HL-60 (cell line): ENCODE measurements around the gene FARS2.
"Not testable (repeated sequence)": the region's sequence is repeated elsewhere in the genome, so short reads cannot be mapped to it uniquely, and the experiment has no call there.

Source experiments
- DNase-seq, 2 experiments: peaks; one replicate each; pipeline ENCODE4 v3.0.0-alpha.2; 2010 to 2020; ENCODE audit warnings: low read depth in 1 of 2, low spot score in 1 of 2
- H3K27ac ChIP-seq: fragments of 250-450 bp; sonication (Bioruptor Pico); replicated peaks from 2 replicates; pipeline ENCODE4 v1.5.1; 2020; ENCODE audit warnings: mild to moderate bottlenecking, moderate library complexity
- H3K27me3 ChIP-seq: fragments of 250-450 bp; sonication (Bioruptor Pico); 2 replicates; pipeline ENCODE4 v1.5.1; 2021; ENCODE audit warnings: mild to moderate bottlenecking, moderate library complexity; ENCODE audit not compliant: insufficient read depth, poor library complexity, severe bottlenecking
- H3K4me3 ChIP-seq: replicated peaks from 2 replicates; pipeline ENCODE4 v1.5.1; 2011; ENCODE audit warnings: mild to moderate bottlenecking, control low read depth, low read length; ENCODE audit not compliant: insufficient read depth
- CTCF ChIP-seq: IDR thresholded peaks from one replicate; pipeline ENCODE4 v1.5.1; 2011; ENCODE audit warnings: low read length, control low read depth, inconsistent platforms; ENCODE audit not compliant: insufficient read depth
- GABPA ChIP-seq: IDR thresholded peaks from 2 replicates; pipeline ENCODE4 v1.6.1; 2012; ENCODE audit warnings: low read depth
- POLR2AphosphoS5 ChIP-seq: IDR thresholded peaks from 2 replicates; pipeline ENCODE4 v1.6.1; 2012; ENCODE audit warnings: low read depth
- SPI1 ChIP-seq: IDR thresholded peaks from 2 replicates; pipeline ENCODE4 v1.6.1; 2012; ENCODE audit warnings: low read depth, mild to moderate bottlenecking, borderline replicate concordance
- TF ChIP-seq, protein P1 (sequence below): IDR thresholded peaks from 2 replicates; pipeline ENCODE4 v1.6.1; 2012; ENCODE audit warnings: low read depth; ENCODE audit not compliant: insufficient replicate concordance

The FARS2 gene

DNA sequence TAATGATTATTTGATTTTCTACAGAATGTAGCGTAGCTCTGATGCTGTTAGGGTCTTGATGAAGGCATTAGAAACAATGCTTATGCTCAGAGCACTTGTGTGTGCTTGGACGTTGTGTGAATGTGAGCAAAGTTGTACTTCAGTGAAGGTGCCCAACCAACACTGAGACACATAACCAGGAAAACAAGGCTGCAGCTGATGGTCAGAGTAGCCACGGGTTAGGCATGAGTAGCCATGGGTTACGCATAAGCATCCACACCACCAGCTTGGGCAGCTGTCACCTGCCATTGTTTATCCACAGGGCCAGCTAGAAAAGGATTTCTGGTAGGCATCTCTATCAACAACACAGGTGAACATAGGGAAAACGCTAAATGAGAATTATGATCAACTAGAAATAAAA, 418.8 kb downstream of the FARS2 start:
- TF ChIP-seq CTCF (no peak), GABPA (no peak), POLR2AphosphoS5 (no peak), SPI1 (no peak)
- TF ChIP-seq, protein P1, sequence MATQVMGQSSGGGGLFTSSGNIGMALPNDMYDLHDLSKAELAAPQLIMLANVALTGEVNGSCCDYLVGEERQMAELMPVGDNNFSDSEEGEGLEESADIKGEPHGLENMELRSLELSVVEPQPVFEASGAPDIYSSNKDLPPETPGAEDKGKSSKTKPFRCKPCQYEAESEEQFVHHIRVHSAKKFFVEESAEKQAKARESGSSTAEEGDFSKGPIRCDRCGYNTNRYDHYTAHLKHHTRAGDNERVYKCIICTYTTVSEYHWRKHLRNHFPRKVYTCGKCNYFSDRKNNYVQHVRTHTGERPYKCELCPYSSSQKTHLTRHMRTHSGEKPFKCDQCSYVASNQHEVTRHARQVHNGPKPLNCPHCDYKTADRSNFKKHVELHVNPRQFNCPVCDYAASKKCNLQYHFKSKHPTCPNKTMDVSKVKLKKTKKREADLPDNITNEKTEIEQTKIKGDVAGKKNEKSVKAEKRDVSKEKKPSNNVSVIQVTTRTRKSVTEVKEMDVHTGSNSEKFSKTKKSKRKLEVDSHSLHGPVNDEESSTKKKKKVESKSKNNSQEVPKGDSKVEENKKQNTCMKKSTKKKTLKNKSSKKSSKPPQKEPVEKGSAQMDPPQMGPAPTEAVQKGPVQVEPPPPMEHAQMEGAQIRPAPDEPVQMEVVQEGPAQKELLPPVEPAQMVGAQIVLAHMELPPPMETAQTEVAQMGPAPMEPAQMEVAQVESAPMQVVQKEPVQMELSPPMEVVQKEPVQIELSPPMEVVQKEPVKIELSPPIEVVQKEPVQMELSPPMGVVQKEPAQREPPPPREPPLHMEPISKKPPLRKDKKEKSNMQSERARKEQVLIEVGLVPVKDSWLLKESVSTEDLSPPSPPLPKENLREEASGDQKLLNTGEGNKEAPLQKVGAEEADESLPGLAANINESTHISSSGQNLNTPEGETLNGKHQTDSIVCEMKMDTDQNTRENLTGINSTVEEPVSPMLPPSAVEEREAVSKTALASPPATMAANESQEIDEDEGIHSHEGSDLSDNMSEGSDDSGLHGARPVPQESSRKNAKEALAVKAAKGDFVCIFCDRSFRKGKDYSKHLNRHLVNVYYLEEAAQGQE, result no peak

GRCh38 chr6:5681480-5681879, 420.2 kb downstream of the FARS2 start:
- Histone ChIP-seq H3K27ac (no peak overlapping the region), H3K4me3 (no peak overlapping the region), H3K27me3 (no peaks in the 10 kb centered on the region)
- TF ChIP-seq SPI1 (no peak), POLR2AphosphoS5 (no peak), GABPA (no peak), CTCF (no peak)
- TF ChIP-seq, protein P1, result no peak
- DNase-seq, result no peak

More for the DNA sequence above, 418.8 kb downstream of the FARS2 start:
- no peak overlapping the region for H3K27ac ChIP-seq
- no peak overlapping the region for H3K4me3 ChIP-seq
- no peaks in the 10 kb centered on the region for H3K27me3 ChIP-seq
- DNase-seq, result no peak

- TF ChIP-seq GABPA, result no peak
- no peak for TF ChIP-seq CTCF
- TF ChIP-seq POLR2AphosphoS5, result no peak
- TF ChIP-seq, protein P1, result no peak
- TF ChIP-seq SPI1, result no peak
- no peak overlapping the region for H3K27ac ChIP-seq
- no peaks in the 10 kb centered on the region for H3K27me3 ChIP-seq
- no peak overlapping the region for H3K4me3 ChIP-seq
- DNase-seq, result no peak
Measured at GRCh38 chr6:5682530-5682929, 421.2 kb downstream of the FARS2 start.

- H3K4me3 ChIP-seq, DNase-seq, H3K27me3 ChIP-seq, H3K27ac ChIP-seq: not testable (repeated sequence)
Measured at GRCh38 chr6:5683747-5684146, 422.4 kb downstream of the FARS2 start.
